UCSD-AML1 (cell line): Measurements from ENCODE around the gene GJB1.
"Not testable (repeated sequence)": the region's sequence is repeated elsewhere in the genome, so short reads cannot be mapped to it uniquely, and the experiment has no call there.

Experiments used
- DNase-seq: peaks from one replicate; lab custom pipeline; 2025; ENCODE audit not compliant: unreplicated experiment; lab: John Stamatoyannopoulos, UW

The GJB1 gene

DNA sequence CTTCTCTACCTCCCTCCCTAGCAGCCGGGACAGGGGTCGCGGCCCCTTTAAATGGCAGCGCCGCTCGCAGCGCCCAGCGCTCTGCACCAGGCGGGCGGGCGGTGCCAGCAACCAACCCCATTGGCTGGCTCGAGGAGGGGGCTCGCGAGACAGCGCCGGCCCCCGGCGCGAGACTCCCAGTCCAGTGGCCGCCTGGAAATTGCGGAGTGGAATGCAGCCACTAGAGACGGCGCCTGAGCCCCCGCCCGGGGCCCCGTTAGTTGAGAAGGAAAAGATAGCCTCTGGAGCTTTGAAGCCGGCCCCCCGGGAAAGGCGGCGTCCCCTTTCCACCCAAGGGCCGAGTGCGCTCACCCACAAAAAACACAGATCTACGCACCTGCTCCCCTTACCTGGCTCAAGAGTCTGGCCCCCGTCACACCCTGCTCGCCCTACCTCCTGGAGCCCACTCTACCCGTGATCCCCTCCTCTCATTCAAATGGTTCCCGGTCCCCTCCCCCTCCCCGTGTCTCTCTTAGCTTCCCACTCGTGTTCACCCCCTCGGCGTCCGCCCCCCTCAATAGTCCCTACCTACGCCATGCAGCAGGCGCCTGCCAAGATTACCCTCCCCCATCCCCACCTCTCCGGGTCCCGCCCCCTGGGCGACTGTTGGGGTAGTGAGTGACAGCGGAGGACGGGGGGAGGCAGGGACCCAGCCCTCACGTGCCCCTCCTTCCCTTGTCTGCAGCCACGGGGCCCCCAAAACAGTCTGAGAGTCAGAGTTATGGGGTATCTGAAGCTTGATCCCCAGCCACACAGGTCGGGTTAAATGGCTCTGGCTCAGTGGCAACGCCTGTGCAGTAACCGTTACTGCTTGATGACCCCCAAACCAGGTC lies 31.3 kb downstream of the GJB1 start, which contains the start of gene ZMYM3:
Gene ZMYM3, minus strand, starts transcription at position 49 of the 872 bp plus-strand sequence. CDS start 885 bp downstream, outside the sequence.
- DNase-seq: peak; percentile 85

DNA sequence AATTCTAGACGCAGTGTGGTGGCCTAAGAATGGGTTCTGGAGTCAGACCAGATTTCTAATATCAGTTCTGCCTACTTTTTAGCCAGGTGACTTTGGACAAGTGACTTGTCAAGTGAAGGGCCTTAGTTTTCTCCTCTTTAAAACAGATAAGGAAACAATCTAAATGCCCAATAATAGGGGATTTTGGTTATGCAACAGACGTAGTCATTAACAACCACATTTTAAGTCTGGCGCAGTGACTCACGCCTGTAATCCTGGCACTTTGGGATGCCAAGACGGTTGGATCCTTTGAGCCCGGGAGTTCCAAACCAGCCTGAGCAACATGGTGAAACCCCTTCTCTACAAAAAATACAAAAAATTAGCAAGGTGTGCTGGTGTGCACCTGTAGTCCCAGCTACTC lies 33.0 kb downstream of the GJB1 start:
- no peak for DNase-seq

DNA sequence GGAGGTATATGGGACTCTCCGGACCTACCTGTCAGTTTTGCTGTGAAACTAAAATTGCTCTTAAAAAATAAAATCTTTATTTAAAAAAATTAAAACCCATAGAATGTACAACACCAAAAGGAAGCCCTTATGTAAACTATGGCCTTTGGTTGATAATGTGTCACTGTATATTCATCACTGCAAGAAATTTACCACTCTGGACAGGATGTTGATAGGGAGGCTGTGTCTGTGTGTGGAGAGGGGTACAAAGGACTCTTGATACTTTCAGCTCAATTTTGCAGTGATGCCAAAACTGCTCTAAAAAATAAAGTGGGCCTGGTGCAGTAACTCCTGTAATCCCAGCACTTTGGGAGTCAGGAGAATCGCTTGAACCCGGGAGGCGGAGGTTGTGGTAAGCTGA lies 33.8 kb downstream of the GJB1 start:
- no peak for DNase-seq

GRCh38 chrX:71268624-71269023 lies 45.6 kb downstream of the GJB1 start:
- not testable (repeated sequence) for DNase-seq

GRCh38 chrX:71269801-71270395 lies 46.9 kb downstream of the GJB1 start:
- DNase-seq: no peak

DNA sequence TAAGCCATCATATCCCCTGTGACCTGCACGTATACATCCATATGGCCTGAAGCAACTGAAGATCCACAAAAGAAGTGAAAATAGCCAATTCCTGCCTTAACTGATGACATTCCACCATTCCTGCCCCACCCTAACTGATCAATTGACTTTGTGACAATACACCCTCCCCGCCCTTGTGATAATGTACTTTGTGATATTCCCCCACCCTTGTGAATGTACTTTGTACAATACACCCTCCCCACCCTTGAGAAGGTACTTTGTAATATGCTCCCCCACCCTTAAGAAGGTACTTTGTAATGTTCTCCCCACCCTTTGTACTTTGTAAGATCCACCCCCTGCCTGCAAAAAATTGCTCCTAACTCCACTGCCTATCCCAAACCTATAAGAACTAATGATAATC lies 49.3 kb downstream of the GJB1 start:
- not testable (repeated sequence) for DNase-seq
